ENCODE results near the gene CCDC71. TPM values are rescaled to one million over a fixed set of nuclear protein-coding genes. Genes with fewer than 3 reads are reported as not detected.

CCDC71 gene
- total RNA-seq, 2 experiments from 2014 or later, result 14.7 to 16.0 TPM

GRCh38 chr3:49182682-49183081, 16.6 kb upstream of the CCDC71 start:
- no peak overlapping the region for H3K27ac ChIP-seq (ENCODE audit: low read depth in 1 of 2, low read length in 2 of 2)
- DNase-seq, result no peak
- H3K4me3 Mint-ChIP-seq, result no peak overlapping the region
- no peaks in the 10 kb centered on the region for H3K4me1 ChIP-seq (ENCODE audit: insufficient read depth, low read length)
- H3K9me3 ChIP-seq (ENCODE audit: control insufficient read depth in 1 of 2, insufficient read depth in 1 of 2, low read length in 2 of 2), result no peaks in the 10 kb centered on the region
- H3K9me3 Mint-ChIP-seq, result no peaks in the 10 kb centered on the region
- ATAC-seq (ENCODE audit: poor library complexity), result no peak
- POLR2A ChIA-PET, result no interaction called here
- CTCF ChIA-PET, result no interaction called here
- intact Hi-C loops (cut with DNase I, micrococcal nuclease), result no loop called here
- H3K27me3 Mint-ChIP-seq, result peaks cover 18% of the 10 kb centered on the region
- no peaks in the 10 kb centered on the region for H3K27me3 ChIP-seq (ENCODE audit: control insufficient read depth in 1 of 2, insufficient read depth in 2 of 2, low read length in 2 of 2)
- no peak overlapping the region for H3K4me3 ChIP-seq (ENCODE audit: low read length)
- no peaks in the 10 kb centered on the region for H3K36me3 ChIP-seq (ENCODE audit: insufficient read depth, low read length)
- no peak overlapping the region for H3K27ac Mint-ChIP-seq
- no peak for TF ChIP-seq CTCF (IDR thresholded peaks at IDR 0.05)
- H3K4me1 Mint-ChIP-seq (ENCODE audit: low read depth), result no peaks in the 10 kb centered on the region
- H3K36me3 Mint-ChIP-seq (ENCODE audit: low read depth), result no peaks in the 10 kb centered on the region

GRCh38 chr3:49181351-49181750, 15.2 kb upstream of the CCDC71 start:
- Histone ChIP-seq H3K9me3 (ENCODE audit: control insufficient read depth in 1 of 2, insufficient read depth in 1 of 2, low read length in 2 of 2) (no peaks in the 10 kb centered on the region), H3K27ac (ENCODE audit: low read depth in 1 of 2, low read length in 2 of 2) (no peak overlapping the region), H3K4me3 (ENCODE audit: low read length) (no peak overlapping the region), H3K4me1 (ENCODE audit: insufficient read depth, low read length) (no peaks in the 10 kb centered on the region), H3K27me3 (ENCODE audit: control insufficient read depth in 1 of 2, insufficient read depth in 2 of 2, low read length in 2 of 2) (no peaks in the 10 kb centered on the region), H3K36me3 (ENCODE audit: insufficient read depth, low read length) (no peaks in the 10 kb centered on the region)
- no peak for DNase-seq
- intact Hi-C loops (cut with DNase I, micrococcal nuclease), result no loop called here
- ChIA-PET CTCF (no interaction called here), POLR2A (no interaction called here)
- Mint-ChIP-seq H3K27ac (no peak overlapping the region), H3K9me3 (no peaks in the 10 kb centered on the region), H3K27me3 (peaks cover 18% of the 10 kb centered on the region), H3K36me3 (ENCODE audit: low read depth) (no peaks in the 10 kb centered on the region), H3K4me1 (ENCODE audit: low read depth) (no peaks in the 10 kb centered on the region), H3K4me3 (no peak overlapping the region)
- no peak for TF ChIP-seq CTCF (IDR thresholded peaks at IDR 0.05)
- no peak for ATAC-seq (ENCODE audit: poor library complexity)

- no peaks in the 10 kb centered on the region for H3K4me1 ChIP-seq (ENCODE audit: insufficient read depth, low read length)
- ChIA-PET POLR2A (no interaction called here), CTCF (no interaction called here)
- peaks cover 18% of the 10 kb centered on the region for H3K27me3 Mint-ChIP-seq
- no peaks in the 10 kb centered on the region for H3K27me3 ChIP-seq (ENCODE audit: control insufficient read depth in 1 of 2, insufficient read depth in 2 of 2, low read length in 2 of 2)
- no peaks in the 10 kb centered on the region for H3K9me3 Mint-ChIP-seq
- no peak overlapping the region for H3K27ac ChIP-seq (ENCODE audit: low read depth in 1 of 2, low read length in 2 of 2)
- no peak overlapping the region for H3K27ac Mint-ChIP-seq
- H3K36me3 ChIP-seq (ENCODE audit: insufficient read depth, low read length), result no peaks in the 10 kb centered on the region
- DNase-seq, result no peak
- H3K4me3 Mint-ChIP-seq, result no peak overlapping the region
- no peaks in the 10 kb centered on the region for H3K4me1 Mint-ChIP-seq (ENCODE audit: low read depth)
- no peaks in the 10 kb centered on the region for H3K36me3 Mint-ChIP-seq (ENCODE audit: low read depth)
- no peak overlapping the region for H3K4me3 ChIP-seq (ENCODE audit: low read length)
- intact Hi-C loops (cut with DNase I, micrococcal nuclease), result no loop called here
- no peaks in the 10 kb centered on the region for H3K9me3 ChIP-seq (ENCODE audit: control insufficient read depth in 1 of 2, insufficient read depth in 1 of 2, low read length in 2 of 2)
- no peak for TF ChIP-seq CTCF (IDR thresholded peaks at IDR 0.05)
- no peak for ATAC-seq (ENCODE audit: poor library complexity)
These were observed 14.0 kb upstream of the CCDC71 start for GRCh38 chr3:49180116-49180515.

All from CD4-positive, alpha-beta T cell (primary cell).